Neuron (in vitro differentiated cells): ENCODE measurements around the gene ATP13A4.
"Not testable (repeated sequence)": the region's sequence is repeated elsewhere in the genome, so short reads cannot be mapped to it uniquely, and the experiment has no call there.

Source experiments
- H2AFZ ChIP-seq: one replicate; pipeline ENCODE4 v1.6.1; 2013; ENCODE audit warnings: low read depth, mild to moderate bottlenecking, inconsistent platforms, low read length, moderate library complexity
- H3K27me3 ChIP-seq: one replicate; pipeline ENCODE4 v1.6.1; 2013; ENCODE audit warnings: low read length; ENCODE audit not compliant: insufficient read depth
- H3K36me3 ChIP-seq: one replicate; pipeline ENCODE4 v1.6.1; 2013; ENCODE audit warnings: low read length; ENCODE audit not compliant: insufficient read depth
- H3K4me1 ChIP-seq: one replicate; pipeline ENCODE4 v1.6.1; 2013; ENCODE audit warnings: low read length; ENCODE audit not compliant: insufficient read depth
- H3K4me3 ChIP-seq: 2 replicates; pipeline ENCODE4 v1.5.1; 2013; ENCODE audit warnings: mild to moderate bottlenecking, low read length, moderate library complexity
- H3K9me3 ChIP-seq: one replicate; pipeline ENCODE4 v1.6.1; 2013; ENCODE audit warnings: low read length

ATP13A4 gene

GRCh38 chr3:193546129-193546528, 8.6 kb downstream of the ATP13A4 start:
- H2AFZ ChIP-seq, result no peak overlapping the region
- H3K27me3 ChIP-seq, result no peaks in the 10 kb centered on the region
- H3K36me3 ChIP-seq, result no peaks in the 10 kb centered on the region
- H3K9me3 ChIP-seq, result peaks cover 3% of the 10 kb centered on the region
- H3K4me3 ChIP-seq, result no peak overlapping the region
- peaks cover 7% of the 10 kb centered on the region for H3K4me1 ChIP-seq

- Histone ChIP-seq H3K4me3 (no peak overlapping the region), H3K36me3 (no peaks in the 10 kb centered on the region), H3K27me3 (no peaks in the 10 kb centered on the region), H3K9me3 (peaks cover 3% of the 10 kb centered on the region), H2AFZ (no peak overlapping the region), H3K4me1 (peaks cover 7% of the 10 kb centered on the region)
These were observed 9.4 kb downstream of the ATP13A4 start for GRCh38 chr3:193545304-193545703.

GRCh38 chr3:193544289-193544688, 10.4 kb downstream of the ATP13A4 start:
- peaks cover 7% of the 10 kb centered on the region for H3K4me1 ChIP-seq
- no peak overlapping the region for H3K4me3 ChIP-seq
- H3K27me3 ChIP-seq, result no peaks in the 10 kb centered on the region
- H2AFZ ChIP-seq, result no peak overlapping the region
- H3K36me3 ChIP-seq, result no peaks in the 10 kb centered on the region
- peaks cover 3% of the 10 kb centered on the region for H3K9me3 ChIP-seq

- Histone ChIP-seq H3K36me3 (no peaks in the 10 kb centered on the region), H3K4me3 (no peak overlapping the region), H3K4me1 (no peaks in the 10 kb centered on the region), H3K27me3 (no peaks in the 10 kb centered on the region), H2AFZ (no peak overlapping the region), H3K9me3 (no peaks in the 10 kb centered on the region)
These were observed 24.2 kb downstream of the ATP13A4 start for GRCh38 chr3:193530231-193531165.

GRCh38 chr3:193526085-193526484, 28.6 kb downstream of the ATP13A4 start:
- not testable (repeated sequence) for H3K36me3 ChIP-seq, H2AFZ ChIP-seq, H3K9me3 ChIP-seq, H3K4me3 ChIP-seq, H3K4me1 ChIP-seq, H3K27me3 ChIP-seq

GRCh38 chr3:193522473-193522872, 32.2 kb downstream of the ATP13A4 start:
- Histone ChIP-seq H3K27me3 (no peaks in the 10 kb centered on the region), H3K36me3 (no peaks in the 10 kb centered on the region), H3K4me3 (no peak overlapping the region), H3K4me1 (no peaks in the 10 kb centered on the region), H2AFZ (no peak overlapping the region), H3K9me3 (no peaks in the 10 kb centered on the region)

- no peaks in the 10 kb centered on the region for H3K9me3 ChIP-seq
- H2AFZ ChIP-seq, result no peak overlapping the region
- H3K27me3 ChIP-seq, result no peaks in the 10 kb centered on the region
- H3K4me3 ChIP-seq, result no peak overlapping the region
- no peaks in the 10 kb centered on the region for H3K4me1 ChIP-seq
- no peaks in the 10 kb centered on the region for H3K36me3 ChIP-seq
These were observed 34.0 kb downstream of the ATP13A4 start for GRCh38 chr3:193520738-193521137.

GRCh38 chr3:193515966-193516365, 38.7 kb downstream of the ATP13A4 start:
- Histone ChIP-seq H3K9me3 (no peaks in the 10 kb centered on the region), H3K4me3 (no peak overlapping the region), H3K36me3 (no peaks in the 10 kb centered on the region), H3K4me1 (no peaks in the 10 kb centered on the region), H3K27me3 (peaks cover 5% of the 10 kb centered on the region), H2AFZ (no peak overlapping the region)

- Histone ChIP-seq H2AFZ (no peak overlapping the region), H3K27me3 (peaks cover 5% of the 10 kb centered on the region), H3K9me3 (no peaks in the 10 kb centered on the region), H3K36me3 (no peaks in the 10 kb centered on the region), H3K4me3 (no peak overlapping the region), H3K4me1 (no peaks in the 10 kb centered on the region)
These were observed 44.5 kb downstream of the ATP13A4 start for GRCh38 chr3:193510154-193510553.

- Histone ChIP-seq H3K4me3 (no peak overlapping the region), H3K4me1 (no peaks in the 10 kb centered on the region), H3K27me3 (peaks cover 5% of the 10 kb centered on the region), H3K36me3 (no peaks in the 10 kb centered on the region), H3K9me3 (no peaks in the 10 kb centered on the region), H2AFZ (no peak overlapping the region)
These were observed 45.4 kb downstream of the ATP13A4 start for GRCh38 chr3:193509103-193509965.

- no peak overlapping the region for H2AFZ ChIP-seq
- H3K4me3 ChIP-seq, result no peak overlapping the region
- no peaks in the 10 kb centered on the region for H3K4me1 ChIP-seq
- no peaks in the 10 kb centered on the region for H3K9me3 ChIP-seq
- no peaks in the 10 kb centered on the region for H3K36me3 ChIP-seq
- peaks cover 5% of the 10 kb centered on the region for H3K27me3 ChIP-seq
These were observed 46.6 kb downstream of the ATP13A4 start for GRCh38 chr3:193508108-193508507.

GRCh38 chr3:193507566-193507965, 47.1 kb downstream of the ATP13A4 start:
- Histone ChIP-seq H3K36me3 (no peaks in the 10 kb centered on the region), H3K4me1 (no peaks in the 10 kb centered on the region), H3K4me3 (no peak overlapping the region)

GRCh38 chr3:193506921-193507320, 47.8 kb downstream of the ATP13A4 start:
- H3K4me1 ChIP-seq, result no peaks in the 10 kb centered on the region
- no peaks in the 10 kb centered on the region for H3K9me3 ChIP-seq
- H3K4me3 ChIP-seq, result no peak overlapping the region
- no peaks in the 10 kb centered on the region for H3K36me3 ChIP-seq
- H3K27me3 ChIP-seq, result peaks cover 5% of the 10 kb centered on the region
- no peak overlapping the region for H2AFZ ChIP-seq

More at GRCh38 chr3:193507566-193507965, 47.1 kb downstream of the ATP13A4 start:
- no peak overlapping the region for H2AFZ ChIP-seq
- no peaks in the 10 kb centered on the region for H3K9me3 ChIP-seq
- H3K27me3 ChIP-seq, result peaks cover 5% of the 10 kb centered on the region
